HepG2 (cell line): Measurements from ENCODE around the gene CYP2C19. TPM values are rescaled to one million over a fixed set of nuclear protein-coding genes. Genes with fewer than 3 reads are reported as not detected.

Source experiments
- ATAC-seq: fragments of 200-7000 bp; cut with Tn5 transposase; 3 replicates; pipeline ENCODE4 v1.9.1; 2020; ENCODE audit warnings: mild to moderate bottlenecking, moderate library complexity
- BruUV-seq: library from RNA; stranded (reverse); fragments of 400-500 nt; replicated peaks from 2 replicates; lab custom pipeline; 2021; lab: Mats Ljungman, UMichigan
- CTCF ChIA-PET: fragments of 300-600 bp; formaldehyde crosslinking; extraction: SDS; loops from one replicate; lab custom pipeline; 2021; ENCODE audit warnings: low total read pairs, inconsistent platforms, low intra/inter-chr PET ratio; lab: Yijun Ruan, JAX
- POLR2A ChIA-PET: fragments of 350-600 bp; sonication (Branson Sonifier 250); formaldehyde crosslinking; loops from one replicate; lab custom pipeline; 2020; ENCODE audit warnings: antibody characterized with exemption, inconsistent platforms; lab: Yijun Ruan, JAX
- DNase-seq: peaks from one replicate; pipeline ENCODE4 v3.0.0-alpha.2; 2015; ENCODE audit warnings: low spot score
- FAIRE-seq: peaks from 3 replicates; lab custom pipeline; 2011; peaks lifted over from hg19 to GRCh38; lab: Jason Lieb, UNC
- H2AFZ ChIP-seq: one replicate; pipeline ENCODE4 v1.6.1; 2011; ENCODE audit warnings: low read length, inconsistent platforms
- H3K27ac ChIP-seq: fragments of 300-600 bp; 3 replicates; pipeline ENCODE4 v1.8.0; 2011; ENCODE audit warnings: mixed run types, mild to moderate bottlenecking, mixed read lengths, low read length, inconsistent platforms; ENCODE audit not compliant: insufficient read depth; ENCODE audit errors: extremely low read length
- H3K27me3 ChIP-seq, 2 experiments: fragments of 200-600 bp in 1 of 2; 2 replicates in 1 of 2; 3 replicates in 1 of 2; pipeline versions ENCODE4 v1.6.0 to v1.8.0; 2011; ENCODE audit warnings: low read length in 2 of 2, mild to moderate bottlenecking in 2 of 2, moderate library complexity in 2 of 2, inconsistent platforms in 1 of 2; ENCODE audit not compliant: insufficient read depth in 2 of 2, control insufficient read depth in 1 of 2
- H3K36me3 ChIP-seq, 2 experiments: fragments of 200-600 bp in 1 of 2; replicated peaks in 1 of 2; 2 replicates in 1 of 2; 3 replicates in 1 of 2; pipeline versions ENCODE4 v1.5.1 to v1.8.0; 2011; ENCODE audit warnings: low read length in 2 of 2, inconsistent platforms in 1 of 2; ENCODE audit not compliant: insufficient read depth in 2 of 2, control insufficient read depth in 1 of 2
- H3K4me1 ChIP-seq: 2 replicates; pipeline ENCODE4 v1.5.1; 2012; ENCODE audit warnings: low read length, inconsistent platforms; ENCODE audit not compliant: insufficient read depth
- H3K4me2 ChIP-seq: 2 replicates; pipeline ENCODE4 v1.6.0; 2011; ENCODE audit warnings: low read depth, low read length, inconsistent platforms
- H3K4me3 ChIP-seq, 3 experiments: fragments of 200-600 bp in 1 of 3; sonication (generic), shearing (Covaris generic) in 1 of 3; replicated peaks in 1 of 3; 2 replicates each; pipeline ENCODE4 v1.5.1; 2011 to 2016; ENCODE audit warnings: low read length in 3 of 3, inconsistent platforms in 2 of 3, low read depth in 2 of 3, mild to moderate bottlenecking in 2 of 3, control low read depth in 1 of 3, mixed read lengths in 1 of 3; ENCODE audit not compliant: insufficient read depth in 1 of 3
- H3K79me2 ChIP-seq: one replicate; pipeline ENCODE4 v1.6.1; 2011; ENCODE audit warnings: low read length, inconsistent platforms; ENCODE audit not compliant: insufficient read depth
- H3K9ac ChIP-seq: 2 replicates; pipeline ENCODE4 v1.6.0; 2011; ENCODE audit warnings: mild to moderate bottlenecking, low read depth, low read length, inconsistent platforms; ENCODE audit not compliant: insufficient read depth
- H3K9me3 ChIP-seq: 2 replicates; pipeline ENCODE4 v1.5.1; 2012; ENCODE audit warnings: mild to moderate bottlenecking, low read length
- H4K20me1 ChIP-seq: 2 replicates; pipeline ENCODE4 v1.6.0; 2011; ENCODE audit warnings: inconsistent platforms, mild to moderate bottlenecking, low read length, moderate library complexity; ENCODE audit not compliant: insufficient read depth
- CREM ChIP-seq, 2 experiments: sonication (generic) in 1 of 2; formaldehyde crosslinking in 1 of 2; IDR thresholded peaks; 2 replicates each; pipeline versions ENCODE4 v1.4.0 to v1.6.1; 2016 to 2020; ENCODE audit warnings: antibody characterized with exemption in 1 of 2, mild to moderate bottlenecking in 1 of 2, missing genetic modification reagents in 1 of 2
- HES4 ChIP-seq: sonication (generic); formaldehyde crosslinking; IDR thresholded peaks from 2 replicates; pipeline ENCODE4 v1.9.0; 2021; ENCODE audit warnings: mild to moderate bottlenecking, missing genetic modification reagents, borderline replicate concordance
- NFE2L1 ChIP-seq: sonication (generic); formaldehyde crosslinking; IDR thresholded peaks from 2 replicates; pipeline ENCODE4 v1.4.0; 2020; ENCODE audit warnings: missing genetic modification reagents, mild to moderate bottlenecking, borderline replicate concordance
- PRMT3 ChIP-seq: sonication (generic); formaldehyde crosslinking; IDR thresholded peaks from 2 replicates; pipeline ENCODE4 v1.8.1; 2022; ENCODE audit warnings: low read depth, mild to moderate bottlenecking, moderate library complexity, missing genetic modification reagents, borderline replicate concordance
- REPIN1 ChIP-seq: sonication (generic); formaldehyde crosslinking; IDR thresholded peaks from 2 replicates; pipeline ENCODE4 v1.8.0; 2022; ENCODE audit warnings: missing genetic modification reagents, low read depth, mild to moderate bottlenecking, borderline replicate concordance
- U2AF1 ChIP-seq: fragments of 200-400 bp; formaldehyde crosslinking; optimal IDR thresholded peaks from 2 replicates; pipeline ENCODE3; 2017; ENCODE audit warnings: mild to moderate bottlenecking, low read depth, low read length
- ZNF468 ChIP-seq: sonication (generic); formaldehyde crosslinking; IDR thresholded peaks from 2 replicates; pipeline ENCODE4 v1.8.0; 2022; ENCODE audit warnings: mild to moderate bottlenecking, moderate library complexity, missing genetic modification reagents
- ZNF761 ChIP-seq: sonication (generic); formaldehyde crosslinking; conservative IDR thresholded peaks from 2 replicates; pipeline ENCODE4 v1.4.0; 2020; ENCODE audit warnings: mild to moderate bottlenecking, missing genetic modification reagents
- ZZZ3 ChIP-seq: sonication (generic); formaldehyde crosslinking; IDR thresholded peaks from 2 replicates; pipeline ENCODE4 v1.4.0; 2020; ENCODE audit warnings: missing genetic modification reagents, mild to moderate bottlenecking, borderline replicate concordance
- WGBS: methylation state at CpG from one replicate; pipeline ENCODE4 v1.1.6; 2017; ENCODE audit warnings: low lambda C conversion rate; 5-methylcytosine and 5-hydroxymethylcytosine counted together
- in situ Hi-C: cut with HindIII; loops from 2 replicates; pipeline ENCODE4 v1.10.0; 2017; ENCODE audit warnings: low pct_unique_long_range_greater_than_20kb; ENCODE audit not compliant: extremely low pct_ligation_motif_present
- intact Hi-C: fragments of 100-400 bp; cut with micrococcal nuclease; formaldehyde crosslinking; loops from one replicate; pipeline ENCODE4 v1.10.0; 2022; ENCODE audit not compliant: unreplicated experiment
- polyA plus RNA-seq, 8 experiments: library from polyadenylated mRNA; depleted of rRNA in 3 of 8; stranded (reverse) in 7 of 8; unstranded in 1 of 8; fragments of >200 nt; fragmentation: Illumina TruSeq in 4 of 8; extraction: Trizol in 4 of 8; gene quantifications; 2 replicates each; pipeline versions ENCODE4 v1.2.1 to v1.2.3, GENCODE V29; 2011 to 2016; ENCODE audit warnings: low read depth in 4 of 8, missing spikeins in 1 of 8, mixed read lengths in 1 of 8; ENCODE audit not compliant: insufficient read depth in 1 of 8
- total RNA-seq, 5 experiments: library from RNA; depleted of rRNA; stranded (reverse); fragments of >200 nt; fragmentation: Illumina TruSeq; extraction: Trizol; gene quantifications; 2 replicates each; pipeline ENCODE4 v1.2.3, GENCODE V29; 2016; ENCODE audit warnings: low read depth in 1 of 5
- TF ChIP-seq, protein P1 (sequence below): sonication (generic); formaldehyde crosslinking; IDR thresholded peaks from 2 replicates; pipeline ENCODE4 v1.4.0; 2020; ENCODE audit warnings: missing genetic modification reagents, borderline replicate concordance
- TF ChIP-seq, protein P2 (sequence below): sonication (generic); formaldehyde crosslinking; IDR thresholded peaks from 2 replicates; pipeline ENCODE4 v1.4.0; 2020; ENCODE audit warnings: mild to moderate bottlenecking, missing genetic modification reagents
- TF ChIP-seq, protein P3 (sequence below): sonication (generic); formaldehyde crosslinking; IDR thresholded peaks from 2 replicates; pipeline ENCODE4 v1.5.1; 2020; ENCODE audit warnings: missing genetic modification reagents, mild to moderate bottlenecking, borderline replicate concordance
- TF ChIP-seq, protein P4 (sequence below): sonication (generic); formaldehyde crosslinking; IDR thresholded peaks from 2 replicates; pipeline ENCODE4 v1.8.0; 2022; ENCODE audit warnings: missing genetic modification reagents, mild to moderate bottlenecking, moderate library complexity, borderline replicate concordance

The CYP2C19 gene
- total and polyA plus RNA-seq, 2 of the 13 experiments (the other 11 are each of a cell fraction or from before 2014, with no cell fraction given) = not detected

DNA sequence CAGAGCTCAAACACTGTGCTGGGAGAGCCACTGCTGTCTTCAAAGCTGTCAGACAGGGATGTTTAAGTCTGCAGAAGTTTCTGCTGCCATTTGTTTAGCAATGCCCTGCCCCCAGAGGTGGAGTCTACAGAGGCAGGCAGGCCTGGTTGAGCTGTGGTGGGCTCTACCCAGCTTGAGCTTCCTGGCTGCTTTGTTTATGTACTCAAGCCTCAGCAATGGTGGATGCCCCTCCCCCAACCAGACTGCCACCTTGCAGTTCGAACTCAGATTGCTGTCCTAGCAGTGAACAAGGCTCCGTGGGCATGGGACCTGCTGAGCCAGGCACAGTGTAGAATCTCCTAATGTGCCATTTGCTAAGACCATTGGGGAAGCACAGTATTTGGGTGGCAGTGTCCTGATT, 4.6 kb upstream of the CYP2C19 start (continued):
- TF ChIP-seq, protein P1, sequence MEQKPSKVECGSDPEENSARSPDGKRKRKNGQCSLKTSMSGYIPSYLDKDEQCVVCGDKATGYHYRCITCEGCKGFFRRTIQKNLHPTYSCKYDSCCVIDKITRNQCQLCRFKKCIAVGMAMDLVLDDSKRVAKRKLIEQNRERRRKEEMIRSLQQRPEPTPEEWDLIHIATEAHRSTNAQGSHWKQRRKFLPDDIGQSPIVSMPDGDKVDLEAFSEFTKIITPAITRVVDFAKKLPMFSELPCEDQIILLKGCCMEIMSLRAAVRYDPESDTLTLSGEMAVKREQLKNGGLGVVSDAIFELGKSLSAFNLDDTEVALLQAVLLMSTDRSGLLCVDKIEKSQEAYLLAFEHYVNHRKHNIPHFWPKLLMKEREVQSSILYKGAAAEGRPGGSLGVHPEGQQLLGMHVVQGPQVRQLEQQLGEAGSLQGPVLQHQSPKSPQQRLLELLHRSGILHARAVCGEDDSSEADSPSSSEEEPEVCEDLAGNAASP (CRISPR knock-in tag) = no peak

DNA sequence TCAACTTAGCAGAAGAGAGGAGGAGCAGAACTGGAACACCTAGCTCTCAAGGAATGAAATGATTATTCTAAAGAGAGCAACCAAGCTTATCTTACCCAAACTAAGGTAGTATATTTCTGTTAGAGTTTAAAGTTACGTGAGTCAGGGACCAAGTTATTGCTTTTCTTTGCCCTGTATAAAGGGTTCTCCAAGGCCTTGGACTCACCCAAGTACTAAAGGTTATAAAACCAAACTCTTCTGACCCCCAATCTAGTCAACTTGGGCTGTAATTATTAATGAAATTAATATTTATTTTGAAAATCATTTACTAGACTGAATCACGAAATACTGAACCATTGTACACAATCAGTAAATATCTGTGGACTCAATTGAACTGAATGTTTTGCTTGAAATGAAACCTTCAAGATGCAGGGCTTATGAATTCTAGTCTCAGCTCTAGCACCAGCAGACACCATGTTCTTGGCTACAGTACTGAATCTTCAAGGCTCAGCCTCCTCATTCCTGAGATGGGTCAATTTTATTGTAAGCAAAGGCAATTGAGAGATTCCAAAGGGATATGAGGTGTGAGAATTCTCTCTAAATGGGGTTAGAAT, 1.8 kb upstream of the CYP2C19 start:
- intact Hi-C loops = no loop called here
- BruUV-seq = no TSS peak
- Histone ChIP-seq H4K20me1 (no peaks in the 10 kb centered on the region), H3K4me3 (no peak overlapping the region), H3K36me3 (no peaks in the 10 kb centered on the region), H2AFZ (no peak overlapping the region), H3K9ac (no peak overlapping the region), H3K4me1 (no peaks in the 10 kb centered on the region), H3K27ac (no peak overlapping the region), H3K9me3 (no peaks in the 10 kb centered on the region), H3K27me3 (no peaks in the 10 kb centered on the region), H3K79me2 (no peaks in the 10 kb centered on the region), H3K4me2 (no peak overlapping the region)
- CTCF ChIA-PET = no interaction called here
- FAIRE-seq (no peak), ATAC-seq (no peak), DNase-seq (no peak)
- in situ Hi-C loops = no loop called here
- WGBS = 4% methylated on average over 2 of the region's 2 CpGs
- POLR2A ChIA-PET = no interaction called here
- TF ChIP-seq, protein P2, sequence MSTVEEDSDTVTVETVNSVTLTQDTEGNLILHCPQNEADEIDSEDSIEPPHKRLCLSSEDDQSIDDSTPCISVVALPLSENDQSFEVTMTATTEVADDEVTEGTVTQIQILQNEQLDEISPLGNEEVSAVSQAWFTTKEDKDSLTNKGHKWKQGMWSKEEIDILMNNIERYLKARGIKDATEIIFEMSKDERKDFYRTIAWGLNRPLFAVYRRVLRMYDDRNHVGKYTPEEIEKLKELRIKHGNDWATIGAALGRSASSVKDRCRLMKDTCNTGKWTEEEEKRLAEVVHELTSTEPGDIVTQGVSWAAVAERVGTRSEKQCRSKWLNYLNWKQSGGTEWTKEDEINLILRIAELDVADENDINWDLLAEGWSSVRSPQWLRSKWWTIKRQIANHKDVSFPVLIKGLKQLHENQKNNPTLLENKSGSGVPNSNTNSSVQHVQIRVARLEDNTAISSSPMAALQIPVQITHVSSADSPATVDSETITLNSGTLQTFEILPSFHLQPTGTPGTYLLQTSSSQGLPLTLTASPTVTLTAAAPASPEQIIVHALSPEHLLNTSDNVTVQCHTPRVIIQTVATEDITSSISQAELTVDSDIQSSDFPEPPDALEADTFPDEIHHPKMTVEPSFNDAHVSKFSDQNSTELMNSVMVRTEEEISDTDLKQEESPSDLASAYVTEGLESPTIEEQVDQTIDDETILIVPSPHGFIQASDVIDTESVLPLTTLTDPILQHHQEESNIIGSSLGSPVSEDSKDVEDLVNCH (CRISPR knock-in tag) = no peak
- TF ChIP-seq NFE2L1 (CRISPR knock-in tag) (no peak), U2AF1 (no peak), ZNF761 (CRISPR knock-in tag) (no peak), PRMT3 (CRISPR knock-in tag) (no peak), ZZZ3 (CRISPR knock-in tag) (no peak), REPIN1 (CRISPR knock-in tag) (no peak), HES4 (no peak), ZNF468 (CRISPR knock-in tag) (no peak), CREM (IDR thresholded peaks at IDR 0.05) (no peak), CREM (CRISPR knock-in tag; IDR thresholded peaks at IDR 0.05) (no peak)
- TF ChIP-seq, protein P3, sequence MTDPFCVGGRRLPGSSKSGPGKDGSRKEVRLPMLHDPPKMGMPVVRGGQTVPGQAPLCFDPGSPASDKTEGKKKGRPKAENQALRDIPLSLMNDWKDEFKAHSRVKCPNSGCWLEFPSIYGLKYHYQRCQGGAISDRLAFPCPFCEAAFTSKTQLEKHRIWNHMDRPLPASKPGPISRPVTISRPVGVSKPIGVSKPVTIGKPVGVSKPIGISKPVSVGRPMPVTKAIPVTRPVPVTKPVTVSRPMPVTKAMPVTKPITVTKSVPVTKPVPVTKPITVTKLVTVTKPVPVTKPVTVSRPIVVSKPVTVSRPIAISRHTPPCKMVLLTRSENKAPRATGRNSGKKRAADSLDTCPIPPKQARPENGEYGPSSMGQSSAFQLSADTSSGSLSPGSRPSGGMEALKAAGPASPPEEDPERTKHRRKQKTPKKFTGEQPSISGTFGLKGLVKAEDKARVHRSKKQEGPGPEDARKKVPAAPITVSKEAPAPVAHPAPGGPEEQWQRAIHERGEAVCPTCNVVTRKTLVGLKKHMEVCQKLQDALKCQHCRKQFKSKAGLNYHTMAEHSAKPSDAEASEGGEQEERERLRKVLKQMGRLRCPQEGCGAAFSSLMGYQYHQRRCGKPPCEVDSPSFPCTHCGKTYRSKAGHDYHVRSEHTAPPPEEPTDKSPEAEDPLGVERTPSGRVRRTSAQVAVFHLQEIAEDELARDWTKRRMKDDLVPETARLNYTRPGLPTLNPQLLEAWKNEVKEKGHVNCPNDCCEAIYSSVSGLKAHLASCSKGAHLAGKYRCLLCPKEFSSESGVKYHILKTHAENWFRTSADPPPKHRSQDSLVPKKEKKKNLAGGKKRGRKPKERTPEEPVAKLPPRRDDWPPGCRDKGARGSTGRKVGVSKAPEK (CRISPR knock-in tag) = no peak
- TF ChIP-seq, protein P4, sequence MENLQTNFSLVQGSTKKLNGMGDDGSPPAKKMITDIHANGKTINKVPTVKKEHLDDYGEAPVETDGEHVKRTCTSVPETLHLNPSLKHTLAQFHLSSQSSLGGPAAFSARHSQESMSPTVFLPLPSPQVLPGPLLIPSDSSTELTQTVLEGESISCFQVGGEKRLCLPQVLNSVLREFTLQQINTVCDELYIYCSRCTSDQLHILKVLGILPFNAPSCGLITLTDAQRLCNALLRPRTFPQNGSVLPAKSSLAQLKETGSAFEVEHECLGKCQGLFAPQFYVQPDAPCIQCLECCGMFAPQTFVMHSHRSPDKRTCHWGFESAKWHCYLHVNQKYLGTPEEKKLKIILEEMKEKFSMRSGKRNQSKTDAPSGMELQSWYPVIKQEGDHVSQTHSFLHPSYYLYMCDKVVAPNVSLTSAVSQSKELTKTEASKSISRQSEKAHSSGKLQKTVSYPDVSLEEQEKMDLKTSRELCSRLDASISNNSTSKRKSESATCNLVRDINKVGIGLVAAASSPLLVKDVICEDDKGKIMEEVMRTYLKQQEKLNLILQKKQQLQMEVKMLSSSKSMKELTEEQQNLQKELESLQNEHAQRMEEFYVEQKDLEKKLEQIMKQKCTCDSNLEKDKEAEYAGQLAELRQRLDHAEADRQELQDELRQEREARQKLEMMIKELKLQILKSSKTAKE (CRISPR knock-in tag) = no peak
